ENCODE data around the gene BICRA.

DNA sequence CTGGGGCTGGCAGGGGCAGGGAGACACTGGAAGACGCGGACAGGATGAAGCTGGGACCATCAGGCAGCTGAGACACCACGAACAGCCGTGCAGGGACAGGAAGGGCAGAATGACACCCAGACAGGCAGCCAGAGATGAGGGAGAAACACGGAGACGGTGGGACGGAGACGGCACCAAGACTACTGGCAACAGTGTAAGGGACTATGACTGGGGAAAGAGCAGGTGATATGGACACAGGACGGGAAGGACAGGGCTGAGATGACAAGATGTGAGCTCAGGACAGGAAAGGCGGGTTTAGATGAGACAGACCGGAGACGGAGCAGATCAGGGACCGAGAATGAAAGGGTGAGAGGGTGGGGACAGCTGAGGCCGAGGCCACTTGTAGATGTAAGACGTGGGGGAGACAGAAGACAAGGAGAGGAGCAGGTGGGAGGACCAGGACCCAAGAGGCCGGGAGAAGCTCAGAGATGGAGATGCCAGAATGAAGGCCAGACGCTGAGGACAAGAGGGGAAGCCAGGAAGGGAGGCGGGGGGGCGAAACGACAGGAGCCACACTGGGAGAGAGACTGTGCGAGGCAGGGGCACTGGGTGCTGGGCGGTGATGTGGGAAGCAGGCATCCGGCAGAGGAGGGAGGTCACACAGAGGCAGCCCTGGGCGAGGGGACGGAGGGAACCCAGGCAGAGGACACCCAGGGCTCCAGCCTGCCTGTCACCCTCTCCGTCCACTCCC lies 86.8 kb downstream of the BICRA start:
- TF ChIP-seq CTCF (IDR thresholded peaks at IDR 0.05; ENCODE audit: insufficient read depth, low read length, poor library complexity, severe bottlenecking), result no peak
- TF ChIP-seq EZH2phosphoT487 (conservative IDR thresholded peaks at IDR 0.05; ENCODE audit: low read length), result no peak
